HepG2 (cell line): ENCODE data around the gene PAIP1.

Experiments
- CEBPB ChIP-seq: IDR thresholded peaks from 2 replicates; pipeline ENCODE4 v1.6.1; 2011; ENCODE audit warnings: low read depth, low read length, improper control_type of control experiment, borderline replicate concordance
- HNF4G ChIP-seq, 2 experiments: sonication (generic) in 1 of 2; formaldehyde crosslinking in 1 of 2; IDR thresholded peaks; 2 replicates each; pipeline versions ENCODE4 v1.4.0 to v1.6.1; 2011 to 2020; ENCODE audit warnings: borderline replicate concordance in 2 of 2, low read depth in 2 of 2, mild to moderate bottlenecking in 2 of 2, low read length in 1 of 2, missing genetic modification reagents in 1 of 2, moderate library complexity in 1 of 2
- JUND ChIP-seq: sonication (generic); formaldehyde crosslinking; IDR thresholded peaks from 2 replicates; pipeline ENCODE4 v1.8.0; 2022; ENCODE audit warnings: mild to moderate bottlenecking, missing genetic modification reagents
- POLR2A ChIP-seq, 2 experiments: IDR thresholded peaks; 2 replicates each; pipeline ENCODE4 v1.6.1; 2011; ENCODE audit warnings: low read depth in 2 of 2, low read length in 2 of 2, mild to moderate bottlenecking in 1 of 2, moderate library complexity in 1 of 2; ENCODE audit not compliant: insufficient read depth in 1 of 2
- POLR2AphosphoS2 ChIP-seq: IDR thresholded peaks from 2 replicates; pipeline ENCODE4 v1.6.1; 2011; ENCODE audit warnings: low read depth, low read length, improper control_type of control experiment
- SAFB2 ChIP-seq: sonication (generic); formaldehyde crosslinking; IDR thresholded peaks from 2 replicates; pipeline ENCODE4 v1.5.1; 2020; ENCODE audit warnings: missing genetic modification reagents, low read depth, mild to moderate bottlenecking, borderline replicate concordance
- SALL2 ChIP-seq: sonication (generic); formaldehyde crosslinking; IDR thresholded peaks from 2 replicates; pipeline ENCODE4 v1.8.1; 2023; ENCODE audit warnings: mild to moderate bottlenecking, missing genetic modification reagents, inconsistent platforms
- SATB2 ChIP-seq: sonication (generic); formaldehyde crosslinking; IDR thresholded peaks from 2 replicates; pipeline ENCODE4 v1.5.0; 2020; ENCODE audit warnings: missing genetic modification reagents
- THAP11 ChIP-seq: IDR thresholded peaks from 2 replicates; pipeline ENCODE4 v1.6.1; 2016; ENCODE audit warnings: missing biosample characterization, missing genetic modification reagents
- TF ChIP-seq, protein P1 (sequence below): sonication (generic); formaldehyde crosslinking; IDR thresholded peaks from 2 replicates; pipeline ENCODE4 v1.4.0; 2020; ENCODE audit warnings: mild to moderate bottlenecking, missing genetic modification reagents
- TF ChIP-seq, protein P2 (sequence below): sonication (generic); formaldehyde crosslinking; IDR thresholded peaks from 2 replicates; pipeline ENCODE4 v1.8.1; 2023; ENCODE audit warnings: missing genetic modification reagents, inconsistent platforms, borderline replicate concordance
- TF ChIP-seq, protein P3 (sequence below): sonication (generic); formaldehyde crosslinking; conservative IDR thresholded peaks from 2 replicates; pipeline ENCODE4 v1.4.0; 2020; ENCODE audit warnings: missing genetic modification reagents
- TF ChIP-seq, protein P4 (sequence below): sonication (generic); formaldehyde crosslinking; IDR thresholded peaks from 2 replicates; pipeline ENCODE4 v1.4.0; 2020; ENCODE audit warnings: missing genetic modification reagents

DNA sequence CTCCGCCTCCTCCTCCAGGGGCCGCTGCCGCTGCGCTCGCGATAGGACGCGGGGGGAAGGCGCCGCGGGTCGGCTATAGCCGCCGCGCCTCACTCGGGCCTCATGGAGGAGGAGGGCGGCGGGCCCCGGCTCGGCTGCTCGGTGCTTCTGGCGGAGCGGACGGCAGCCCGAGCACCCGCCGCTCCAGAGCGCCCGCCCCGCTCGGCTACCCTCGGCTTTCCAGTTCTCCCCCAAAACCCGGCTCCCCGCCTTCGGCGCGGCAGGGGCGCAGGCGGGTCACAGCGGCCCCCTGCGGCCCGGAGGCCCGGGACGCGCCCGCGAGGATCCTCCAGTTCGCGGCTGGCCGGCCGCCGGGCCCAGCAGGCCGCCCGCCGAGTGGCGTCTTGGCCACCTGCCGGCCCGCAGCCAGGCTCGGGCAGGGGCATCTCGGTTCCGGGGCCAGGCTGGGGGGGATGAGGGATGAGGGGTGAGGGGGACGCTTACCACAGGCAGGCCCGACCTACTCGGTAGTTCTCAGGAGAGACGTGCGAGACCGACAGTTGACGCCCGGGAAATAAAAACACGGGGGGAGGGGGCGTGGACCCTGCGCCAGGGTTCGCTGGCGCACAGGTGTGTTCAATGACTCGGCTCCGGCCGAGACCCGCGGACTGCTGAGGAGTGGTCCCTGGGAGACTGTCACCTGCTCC is at the start of gene PAIP1:
- TF ChIP-seq, protein P1, sequence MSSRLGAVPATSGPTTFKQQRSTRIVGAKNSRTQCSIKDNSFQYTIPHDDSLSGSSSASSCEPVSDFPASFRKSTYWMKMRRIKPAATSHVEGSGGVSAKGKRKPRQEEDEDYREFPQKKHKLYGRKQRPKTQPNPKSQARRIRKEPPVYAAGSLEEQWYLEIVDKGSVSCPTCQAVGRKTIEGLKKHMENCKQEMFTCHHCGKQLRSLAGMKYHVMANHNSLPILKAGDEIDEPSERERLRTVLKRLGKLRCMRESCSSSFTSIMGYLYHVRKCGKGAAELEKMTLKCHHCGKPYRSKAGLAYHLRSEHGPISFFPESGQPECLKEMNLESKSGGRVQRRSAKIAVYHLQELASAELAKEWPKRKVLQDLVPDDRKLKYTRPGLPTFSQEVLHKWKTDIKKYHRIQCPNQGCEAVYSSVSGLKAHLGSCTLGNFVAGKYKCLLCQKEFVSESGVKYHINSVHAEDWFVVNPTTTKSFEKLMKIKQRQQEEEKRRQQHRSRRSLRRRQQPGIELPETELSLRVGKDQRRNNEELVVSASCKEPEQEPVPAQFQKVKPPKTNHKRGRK (CRISPR knock-in tag): no peak
- TF ChIP-seq, protein P2, sequence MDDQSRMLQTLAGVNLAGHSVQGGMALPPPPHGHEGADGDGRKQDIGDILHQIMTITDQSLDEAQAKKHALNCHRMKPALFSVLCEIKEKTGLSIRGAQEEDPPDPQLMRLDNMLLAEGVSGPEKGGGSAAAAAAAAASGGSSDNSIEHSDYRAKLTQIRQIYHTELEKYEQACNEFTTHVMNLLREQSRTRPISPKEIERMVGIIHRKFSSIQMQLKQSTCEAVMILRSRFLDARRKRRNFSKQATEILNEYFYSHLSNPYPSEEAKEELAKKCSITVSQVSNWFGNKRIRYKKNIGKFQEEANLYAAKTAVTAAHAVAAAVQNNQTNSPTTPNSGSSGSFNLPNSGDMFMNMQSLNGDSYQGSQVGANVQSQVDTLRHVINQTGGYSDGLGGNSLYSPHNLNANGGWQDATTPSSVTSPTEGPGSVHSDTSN (CRISPR knock-in tag): no peak
- TF ChIP-seq SAFB2 (CRISPR knock-in tag) (peak; percentile 60; the same call in 1 of the 2 replicates), THAP11 (CRISPR knock-in tag) (peak; percentile 77), SATB2 (CRISPR knock-in tag) (no peak), JUND (CRISPR knock-in tag) (no peak), CEBPB (no peak), SALL2 (CRISPR knock-in tag) (no peak; the same call in 1 of the 2 replicates), POLR2A (IDR thresholded peaks at IDR 0.05; ENCODE audit: insufficient read depth in 1 of 2, low read depth in 2 of 2, low read length in 2 of 2) (peak; percentile 54 to 72), POLR2AphosphoS2 (no peak), HNF4G (IDR thresholded peaks at IDR 0.05; ENCODE audit: borderline replicate concordance, low read depth, low read length) (no peak), HNF4G (CRISPR knock-in tag; IDR thresholded peaks at IDR 0.05; ENCODE audit: borderline replicate concordance, low read depth) (no peak; the same call in 1 of the 2 replicates)
- TF ChIP-seq, protein P3, sequence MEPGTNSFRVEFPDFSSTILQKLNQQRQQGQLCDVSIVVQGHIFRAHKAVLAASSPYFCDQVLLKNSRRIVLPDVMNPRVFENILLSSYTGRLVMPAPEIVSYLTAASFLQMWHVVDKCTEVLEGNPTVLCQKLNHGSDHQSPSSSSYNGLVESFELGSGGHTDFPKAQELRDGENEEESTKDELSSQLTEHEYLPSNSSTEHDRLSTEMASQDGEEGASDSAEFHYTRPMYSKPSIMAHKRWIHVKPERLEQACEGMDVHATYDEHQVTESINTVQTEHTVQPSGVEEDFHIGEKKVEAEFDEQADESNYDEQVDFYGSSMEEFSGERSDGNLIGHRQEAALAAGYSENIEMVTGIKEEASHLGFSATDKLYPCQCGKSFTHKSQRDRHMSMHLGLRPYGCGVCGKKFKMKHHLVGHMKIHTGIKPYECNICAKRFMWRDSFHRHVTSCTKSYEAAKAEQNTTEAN (CRISPR knock-in tag): no peak
- TF ChIP-seq, protein P4, sequence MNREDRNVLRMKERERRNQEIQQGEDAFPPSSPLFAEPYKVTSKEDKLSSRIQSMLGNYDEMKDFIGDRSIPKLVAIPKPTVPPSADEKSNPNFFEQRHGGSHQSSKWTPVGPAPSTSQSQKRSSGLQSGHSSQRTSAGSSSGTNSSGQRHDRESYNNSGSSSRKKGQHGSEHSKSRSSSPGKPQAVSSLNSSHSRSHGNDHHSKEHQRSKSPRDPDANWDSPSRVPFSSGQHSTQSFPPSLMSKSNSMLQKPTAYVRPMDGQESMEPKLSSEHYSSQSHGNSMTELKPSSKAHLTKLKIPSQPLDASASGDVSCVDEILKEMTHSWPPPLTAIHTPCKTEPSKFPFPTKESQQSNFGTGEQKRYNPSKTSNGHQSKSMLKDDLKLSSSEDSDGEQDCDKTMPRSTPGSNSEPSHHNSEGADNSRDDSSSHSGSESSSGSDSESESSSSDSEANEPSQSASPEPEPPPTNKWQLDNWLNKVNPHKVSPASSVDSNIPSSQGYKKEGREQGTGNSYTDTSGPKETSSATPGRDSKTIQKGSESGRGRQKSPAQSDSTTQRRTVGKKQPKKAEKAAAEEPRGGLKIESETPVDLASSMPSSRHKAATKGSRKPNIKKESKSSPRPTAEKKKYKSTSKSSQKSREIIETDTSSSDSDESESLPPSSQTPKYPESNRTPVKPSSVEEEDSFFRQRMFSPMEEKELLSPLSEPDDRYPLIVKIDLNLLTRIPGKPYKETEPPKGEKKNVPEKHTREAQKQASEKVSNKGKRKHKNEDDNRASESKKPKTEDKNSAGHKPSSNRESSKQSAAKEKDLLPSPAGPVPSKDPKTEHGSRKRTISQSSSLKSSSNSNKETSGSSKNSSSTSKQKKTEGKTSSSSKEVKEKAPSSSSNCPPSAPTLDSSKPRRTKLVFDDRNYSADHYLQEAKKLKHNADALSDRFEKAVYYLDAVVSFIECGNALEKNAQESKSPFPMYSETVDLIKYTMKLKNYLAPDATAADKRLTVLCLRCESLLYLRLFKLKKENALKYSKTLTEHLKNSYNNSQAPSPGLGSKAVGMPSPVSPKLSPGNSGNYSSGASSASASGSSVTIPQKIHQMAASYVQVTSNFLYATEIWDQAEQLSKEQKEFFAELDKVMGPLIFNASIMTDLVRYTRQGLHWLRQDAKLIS (CRISPR knock-in tag): no peak
